Measurements from ENCODE around the gene HIVEP2. TPM values are rescaled to one million over a fixed set of nuclear protein-coding genes. Genes with fewer than 3 reads are reported as not detected.

The HIVEP2 gene
- total RNA-seq, 1 experiment from 2014 or later, result 3.0 TPM

- no peaks in the 10 kb centered on the region for H3K79me2 ChIP-seq (ENCODE audit: low read length)
- H3K9ac ChIP-seq (ENCODE audit: low read length), result no peak overlapping the region
- no peaks in the 10 kb centered on the region for H4K20me1 ChIP-seq (ENCODE audit: insufficient read depth, low read depth, low read length)
- H2AFZ ChIP-seq (ENCODE audit: low read length), result no peak overlapping the region
- peaks cover 49% of the 10 kb centered on the region for H3K4me1 ChIP-seq (ENCODE audit: low read length)
- peak; percentile 62 for DNase-seq
- H3K27me3 ChIP-seq (ENCODE audit: low read length), result peaks cover 2% of the 10 kb centered on the region; the same call in 1 of the 2 replicates
- no peaks in the 10 kb centered on the region for H3K9me3 ChIP-seq (ENCODE audit: low read length)
- no peak overlapping the region for H3K4me3 ChIP-seq (ENCODE audit: low read length)
- H3K27ac ChIP-seq (ENCODE audit: low read length), result 0 out of 2 replicates have a peak overlapping the region, but pooled peaks have one; percentile 6
- no peaks in the 10 kb centered on the region for H3K9me2 ChIP-seq (replicated peaks; ENCODE audit: insufficient read depth, low read length)
- peak overlapping the region; percentile 85 for H3K4me2 ChIP-seq (ENCODE audit: low read depth, low read length, poor library complexity, severe bottlenecking)
- H3K36me3 ChIP-seq (ENCODE audit: insufficient read depth, low read length), result no peaks in the 10 kb centered on the region
Observed at GRCh38 chr6:142942805-142943227, 2.2 kb downstream of the HIVEP2 start.

- H3K4me3 ChIP-seq (ENCODE audit: low read length), result no peak overlapping the region
- peaks cover 43% of the 10 kb centered on the region for H3K4me1 ChIP-seq (ENCODE audit: low read length)
- peaks cover 2% of the 10 kb centered on the region; the same call in 1 of the 2 replicates for H3K27me3 ChIP-seq (ENCODE audit: low read length)
- no peak for DNase-seq
- no peaks in the 10 kb centered on the region for H3K36me3 ChIP-seq (ENCODE audit: insufficient read depth, low read length)
- no peak overlapping the region for H3K4me2 ChIP-seq (ENCODE audit: low read depth, low read length, poor library complexity, severe bottlenecking)
- no peak overlapping the region for H2AFZ ChIP-seq (ENCODE audit: low read length)
- H3K9ac ChIP-seq (ENCODE audit: low read length), result no peak overlapping the region
- no peaks in the 10 kb centered on the region for H3K9me2 ChIP-seq (replicated peaks; ENCODE audit: insufficient read depth, low read length)
- no peaks in the 10 kb centered on the region for H3K79me2 ChIP-seq (ENCODE audit: low read length)
- no peak overlapping the region for H3K27ac ChIP-seq (ENCODE audit: low read length)
- H4K20me1 ChIP-seq (ENCODE audit: insufficient read depth, low read depth, low read length), result no peaks in the 10 kb centered on the region
- H3K9me3 ChIP-seq (ENCODE audit: low read length), result no peaks in the 10 kb centered on the region
Observed at GRCh38 chr6:142942238-142942637, 2.7 kb downstream of the HIVEP2 start.

DNA sequence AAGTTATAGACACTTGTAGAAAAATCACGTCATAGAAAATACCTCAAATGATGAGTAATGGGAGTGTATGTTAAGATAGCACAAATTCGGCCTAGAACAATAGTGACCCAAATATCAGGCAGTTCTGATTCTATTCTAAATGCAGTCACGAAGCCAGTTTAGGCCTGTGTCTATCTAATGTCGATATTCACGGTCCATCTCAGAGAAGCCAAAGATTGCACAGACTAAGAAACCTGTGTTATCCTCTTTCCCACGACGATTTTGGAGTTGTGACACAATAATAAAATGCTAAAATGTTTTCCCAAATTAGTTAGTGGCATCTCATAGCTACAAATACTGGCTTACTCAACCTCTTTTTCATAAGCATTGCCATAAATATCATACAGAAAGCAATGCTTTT lies 4.0 kb downstream of the HIVEP2 start:
- peaks cover 2% of the 10 kb centered on the region; the same call in 1 of the 2 replicates for H3K27me3 ChIP-seq (ENCODE audit: low read length)
- H2AFZ ChIP-seq (ENCODE audit: low read length), result no peak overlapping the region
- peaks cover 33% of the 10 kb centered on the region for H3K4me1 ChIP-seq (ENCODE audit: low read length)
- H3K9me2 ChIP-seq (replicated peaks; ENCODE audit: insufficient read depth, low read length), result 0 out of 2 replicates have a peak, but pooled peaks cover 4% of the 10 kb centered on the region
- no peak overlapping the region for H3K4me3 ChIP-seq (ENCODE audit: low read length)
- no peak overlapping the region for H3K9ac ChIP-seq (ENCODE audit: low read length)
- DNase-seq, result no peak
- no peaks in the 10 kb centered on the region for H3K79me2 ChIP-seq (ENCODE audit: low read length)
- H3K36me3 ChIP-seq (ENCODE audit: insufficient read depth, low read length), result no peaks in the 10 kb centered on the region
- no peak overlapping the region for H3K4me2 ChIP-seq (ENCODE audit: low read depth, low read length, poor library complexity, severe bottlenecking)
- no peaks in the 10 kb centered on the region for H4K20me1 ChIP-seq (ENCODE audit: insufficient read depth, low read depth, low read length)
- H3K27ac ChIP-seq (ENCODE audit: low read length), result no peak overlapping the region
- H3K9me3 ChIP-seq (ENCODE audit: low read length), result no peaks in the 10 kb centered on the region

GRCh38 chr6:142940487-142940886 lies 4.5 kb downstream of the HIVEP2 start:
- Histone ChIP-seq H2AFZ (ENCODE audit: low read length) (no peak overlapping the region), H3K79me2 (ENCODE audit: low read length) (no peaks in the 10 kb centered on the region), H4K20me1 (ENCODE audit: insufficient read depth, low read depth, low read length) (no peaks in the 10 kb centered on the region), H3K9ac (ENCODE audit: low read length) (no peak overlapping the region), H3K9me2 (replicated peaks; ENCODE audit: insufficient read depth, low read length) (0 out of 2 replicates have a peak, but pooled peaks cover 4% of the 10 kb centered on the region), H3K27me3 (ENCODE audit: low read length) (peaks cover 2% of the 10 kb centered on the region; the same call in 1 of the 2 replicates), H3K4me3 (ENCODE audit: low read length) (no peak overlapping the region), H3K4me1 (ENCODE audit: low read length) (peaks cover 35% of the 10 kb centered on the region), H3K27ac (ENCODE audit: low read length) (no peak overlapping the region), H3K36me3 (ENCODE audit: insufficient read depth, low read length) (no peaks in the 10 kb centered on the region), H3K9me3 (ENCODE audit: low read length) (no peaks in the 10 kb centered on the region), H3K4me2 (ENCODE audit: low read depth, low read length, poor library complexity, severe bottlenecking) (no peak overlapping the region)
- DNase-seq, result no peak

- no peaks in the 10 kb centered on the region for H3K79me2 ChIP-seq (ENCODE audit: low read length)
- H3K4me3 ChIP-seq (ENCODE audit: low read length), result no peak overlapping the region
- H4K20me1 ChIP-seq (ENCODE audit: insufficient read depth, low read depth, low read length), result no peaks in the 10 kb centered on the region
- peaks cover 39% of the 10 kb centered on the region for H3K4me1 ChIP-seq (ENCODE audit: low read length)
- H3K9me3 ChIP-seq (ENCODE audit: low read length), result no peaks in the 10 kb centered on the region
- no peak overlapping the region for H2AFZ ChIP-seq (ENCODE audit: low read length)
- H3K4me2 ChIP-seq (ENCODE audit: low read depth, low read length, poor library complexity, severe bottlenecking), result no peak overlapping the region
- H3K9me2 ChIP-seq (replicated peaks; ENCODE audit: insufficient read depth, low read length), result 0 out of 2 replicates have a peak, but pooled peaks cover 4% of the 10 kb centered on the region
- H3K27me3 ChIP-seq (ENCODE audit: low read length), result no peaks in the 10 kb centered on the region
- no peak for DNase-seq
- no peak overlapping the region for H3K9ac ChIP-seq (ENCODE audit: low read length)
- no peak overlapping the region for H3K27ac ChIP-seq (ENCODE audit: low read length)
- no peaks in the 10 kb centered on the region for H3K36me3 ChIP-seq (ENCODE audit: insufficient read depth, low read length)
Observed at GRCh38 chr6:142938510-142938909, 6.5 kb downstream of the HIVEP2 start.

- no peaks in the 10 kb centered on the region for H3K36me3 ChIP-seq (ENCODE audit: insufficient read depth, low read length)
- 0 out of 2 replicates have a peak, but pooled peaks cover 4% of the 10 kb centered on the region for H3K9me2 ChIP-seq (replicated peaks; ENCODE audit: insufficient read depth, low read length)
- H2AFZ ChIP-seq (ENCODE audit: low read length), result no peak overlapping the region
- H3K4me3 ChIP-seq (ENCODE audit: low read length), result no peak overlapping the region
- H3K9ac ChIP-seq (ENCODE audit: low read length), result no peak overlapping the region
- H3K27me3 ChIP-seq (ENCODE audit: low read length), result no peaks in the 10 kb centered on the region
- no peak overlapping the region for H3K4me2 ChIP-seq (ENCODE audit: low read depth, low read length, poor library complexity, severe bottlenecking)
- no peak for DNase-seq
- H3K4me1 ChIP-seq (ENCODE audit: low read length), result peaks cover 39% of the 10 kb centered on the region
- no peaks in the 10 kb centered on the region for H3K9me3 ChIP-seq (ENCODE audit: low read length)
- no peaks in the 10 kb centered on the region for H4K20me1 ChIP-seq (ENCODE audit: insufficient read depth, low read depth, low read length)
- no peaks in the 10 kb centered on the region for H3K79me2 ChIP-seq (ENCODE audit: low read length)
- no peak overlapping the region for H3K27ac ChIP-seq (ENCODE audit: low read length)
Observed at GRCh38 chr6:142937986-142938385, 7.0 kb downstream of the HIVEP2 start.

GRCh38 chr6:142935553-142936517 lies 9.1 kb downstream of the HIVEP2 start:
- H3K4me1 ChIP-seq (ENCODE audit: low read length), result peaks cover 37% of the 10 kb centered on the region
- DNase-seq, result peak; percentile 55
- no peak overlapping the region; the same call in 1 of the 2 replicates for H3K27ac ChIP-seq (ENCODE audit: low read length)
- H3K36me3 ChIP-seq (ENCODE audit: insufficient read depth, low read length), result no peaks in the 10 kb centered on the region
- H3K9me3 ChIP-seq (ENCODE audit: low read length), result no peaks in the 10 kb centered on the region
- no peaks in the 10 kb centered on the region for H4K20me1 ChIP-seq (ENCODE audit: insufficient read depth, low read depth, low read length)
- H3K4me2 ChIP-seq (ENCODE audit: low read depth, low read length, poor library complexity, severe bottlenecking), result peak overlapping the region; percentile 51
- H3K27me3 ChIP-seq (ENCODE audit: low read length), result no peaks in the 10 kb centered on the region
- no peaks in the 10 kb centered on the region for H3K79me2 ChIP-seq (ENCODE audit: low read length)
- H3K4me3 ChIP-seq (ENCODE audit: low read length), result peak overlapping the region; percentile 42; the same call in 1 of the 2 replicates
- H3K9me2 ChIP-seq (replicated peaks; ENCODE audit: insufficient read depth, low read length), result 0 out of 2 replicates have a peak, but pooled peaks cover 4% of the 10 kb centered on the region
- H2AFZ ChIP-seq (ENCODE audit: low read length), result no peak overlapping the region
- peak overlapping the region; percentile 17; the same call in 1 of the 2 replicates for H3K9ac ChIP-seq (ENCODE audit: low read length)

GRCh38 chr6:142934599-142934998 lies 10.4 kb downstream of the HIVEP2 start:
- peaks cover 37% of the 10 kb centered on the region for H3K4me1 ChIP-seq (ENCODE audit: low read length)
- no peaks in the 10 kb centered on the region for H3K27me3 ChIP-seq (ENCODE audit: low read length)
- no peaks in the 10 kb centered on the region for H4K20me1 ChIP-seq (ENCODE audit: insufficient read depth, low read depth, low read length)
- H3K9me2 ChIP-seq (replicated peaks; ENCODE audit: insufficient read depth, low read length), result 0 out of 2 replicates have a peak, but pooled peaks cover 4% of the 10 kb centered on the region
- H3K27ac ChIP-seq (ENCODE audit: low read length), result no peak overlapping the region
- no peaks in the 10 kb centered on the region for H3K79me2 ChIP-seq (ENCODE audit: low read length)
- no peak overlapping the region for H3K4me3 ChIP-seq (ENCODE audit: low read length)
- H3K9me3 ChIP-seq (ENCODE audit: low read length), result no peaks in the 10 kb centered on the region
- no peak for DNase-seq
- no peaks in the 10 kb centered on the region for H3K36me3 ChIP-seq (ENCODE audit: insufficient read depth, low read length)
- H2AFZ ChIP-seq (ENCODE audit: low read length), result no peak overlapping the region
- peak overlapping the region; percentile 14 for H3K4me2 ChIP-seq (ENCODE audit: low read depth, low read length, poor library complexity, severe bottlenecking)
- H3K9ac ChIP-seq (ENCODE audit: low read length), result no peak overlapping the region
